LNCaP clone FGC (cell line): ENCODE measurements around the gene S100A7A.

Experiments
- DNase-seq: peaks from one replicate; pipeline ENCODE4 v3.0.0-alpha.2; 2011; ENCODE audit warnings: low read depth
- H3K4me3 ChIP-seq: 2 replicates; pipeline ENCODE4 v1.5.1; 2011; ENCODE audit warnings: mild to moderate bottlenecking, low read depth, low read length, control low read depth
- TF ChIP-seq, protein P1 (sequence below): IDR thresholded peaks from 2 replicates; pipeline ENCODE4 v1.5.1; 2012; ENCODE audit warnings: mild to moderate bottlenecking; ENCODE audit not compliant: control insufficient read depth, insufficient read depth; ENCODE audit errors: extremely low read depth

The S100A7A gene

DNA sequence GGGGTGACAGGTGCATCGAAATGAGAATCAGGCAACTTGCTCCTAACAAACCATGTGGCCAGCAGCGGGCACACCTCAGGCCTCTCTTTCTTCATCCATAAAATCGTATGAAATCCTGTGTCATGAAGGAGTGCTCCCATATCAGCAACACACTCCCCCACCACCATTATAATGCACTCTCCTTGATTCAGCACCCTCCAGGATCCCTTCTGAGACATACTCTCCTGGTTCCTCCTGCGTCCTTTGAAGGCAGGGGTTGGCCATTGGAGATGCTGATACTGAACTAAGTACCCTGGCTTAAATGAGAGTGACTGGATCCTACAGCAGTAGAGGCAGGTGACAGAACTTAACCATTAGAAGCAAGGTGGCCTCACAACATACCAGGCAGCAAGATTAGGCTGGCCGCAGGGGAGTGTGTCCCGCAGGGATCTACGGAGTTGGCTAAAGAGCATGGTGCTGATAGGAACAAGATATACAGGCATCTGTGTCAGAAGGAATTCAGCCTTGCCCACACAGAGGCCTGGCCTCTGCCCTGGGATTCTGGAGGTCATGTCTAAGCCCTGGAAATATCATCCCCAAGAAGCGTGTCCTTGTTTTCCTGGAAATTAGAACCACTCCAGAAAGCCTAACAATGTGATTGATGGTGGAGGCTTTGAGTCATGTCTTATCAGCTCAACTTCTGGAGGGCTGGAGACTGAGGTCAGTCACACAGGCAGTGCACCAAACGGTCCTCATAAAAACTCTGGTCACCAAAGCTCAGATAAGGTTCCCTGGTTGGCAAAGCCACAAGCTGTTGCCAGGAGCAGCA, 16.8 kb downstream of the S100A7A start:
- TF ChIP-seq, protein P1, sequence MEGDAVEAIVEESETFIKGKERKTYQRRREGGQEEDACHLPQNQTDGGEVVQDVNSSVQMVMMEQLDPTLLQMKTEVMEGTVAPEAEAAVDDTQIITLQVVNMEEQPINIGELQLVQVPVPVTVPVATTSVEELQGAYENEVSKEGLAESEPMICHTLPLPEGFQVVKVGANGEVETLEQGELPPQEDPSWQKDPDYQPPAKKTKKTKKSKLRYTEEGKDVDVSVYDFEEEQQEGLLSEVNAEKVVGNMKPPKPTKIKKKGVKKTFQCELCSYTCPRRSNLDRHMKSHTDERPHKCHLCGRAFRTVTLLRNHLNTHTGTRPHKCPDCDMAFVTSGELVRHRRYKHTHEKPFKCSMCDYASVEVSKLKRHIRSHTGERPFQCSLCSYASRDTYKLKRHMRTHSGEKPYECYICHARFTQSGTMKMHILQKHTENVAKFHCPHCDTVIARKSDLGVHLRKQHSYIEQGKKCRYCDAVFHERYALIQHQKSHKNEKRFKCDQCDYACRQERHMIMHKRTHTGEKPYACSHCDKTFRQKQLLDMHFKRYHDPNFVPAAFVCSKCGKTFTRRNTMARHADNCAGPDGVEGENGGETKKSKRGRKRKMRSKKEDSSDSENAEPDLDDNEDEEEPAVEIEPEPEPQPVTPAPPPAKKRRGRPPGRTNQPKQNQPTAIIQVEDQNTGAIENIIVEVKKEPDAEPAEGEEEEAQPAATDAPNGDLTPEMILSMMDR, result no peak
- no peak overlapping the region for H3K4me3 ChIP-seq
- no peak for DNase-seq

DNA sequence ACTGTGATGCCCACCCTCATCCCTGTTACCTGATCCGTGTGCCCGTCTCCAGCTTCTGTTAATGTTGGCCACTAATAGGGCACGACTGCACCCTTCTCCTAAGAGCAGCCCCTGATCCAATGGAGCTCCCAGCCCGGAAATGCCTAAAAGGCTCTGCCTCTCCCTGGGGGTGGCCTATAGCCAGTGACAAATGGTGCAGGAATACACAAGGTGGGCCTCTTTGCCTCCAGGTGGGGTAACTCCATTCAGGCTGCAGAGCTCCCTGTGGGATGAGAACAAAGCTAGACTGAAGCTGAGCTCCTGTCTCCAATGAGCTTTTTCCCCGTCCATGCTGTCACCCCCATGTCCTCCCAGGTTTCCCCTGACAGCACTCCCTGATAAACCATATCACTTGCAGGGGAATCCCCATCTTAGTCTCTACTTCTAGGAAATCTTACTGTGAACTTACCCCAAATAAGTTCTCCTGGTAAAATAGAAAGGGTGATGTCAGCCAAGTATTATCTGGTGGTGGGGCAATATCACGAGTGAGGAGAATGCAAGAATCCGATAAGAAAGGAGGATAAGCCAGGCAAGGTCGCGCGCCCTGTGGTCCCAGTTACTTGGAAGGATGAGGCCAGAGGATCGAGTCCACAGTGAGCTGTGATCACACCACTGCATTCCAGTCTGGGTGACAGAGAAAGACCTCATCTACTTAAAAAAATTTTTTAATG, 18.6 kb downstream of the S100A7A start:
- H3K4me3 ChIP-seq, result no peak overlapping the region
- TF ChIP-seq, protein P1, result no peak
- DNase-seq, result no peak

DNA sequence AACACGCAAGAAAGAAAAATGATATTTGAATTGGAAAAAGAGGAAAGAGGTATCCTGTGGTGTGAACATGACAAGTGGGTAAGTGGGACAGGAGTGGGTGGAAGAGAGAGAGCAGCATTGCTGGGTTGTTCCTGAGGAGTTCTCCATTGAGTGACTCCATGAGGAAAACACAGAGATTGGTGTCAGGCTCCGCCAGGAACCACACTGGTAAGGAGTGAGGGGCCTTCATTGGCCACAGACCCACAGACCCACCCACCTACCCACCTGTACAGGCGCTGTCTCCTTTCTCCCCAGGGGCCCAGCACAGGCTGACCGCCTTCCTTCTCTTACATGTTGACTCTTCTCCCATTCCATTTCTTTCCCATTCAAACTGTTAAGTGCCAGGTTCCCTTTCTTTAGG, 20.9 kb downstream of the S100A7A start:
- H3K4me3 ChIP-seq, result no peak overlapping the region
- TF ChIP-seq, protein P1, result no peak
- DNase-seq, result no peak

DNA sequence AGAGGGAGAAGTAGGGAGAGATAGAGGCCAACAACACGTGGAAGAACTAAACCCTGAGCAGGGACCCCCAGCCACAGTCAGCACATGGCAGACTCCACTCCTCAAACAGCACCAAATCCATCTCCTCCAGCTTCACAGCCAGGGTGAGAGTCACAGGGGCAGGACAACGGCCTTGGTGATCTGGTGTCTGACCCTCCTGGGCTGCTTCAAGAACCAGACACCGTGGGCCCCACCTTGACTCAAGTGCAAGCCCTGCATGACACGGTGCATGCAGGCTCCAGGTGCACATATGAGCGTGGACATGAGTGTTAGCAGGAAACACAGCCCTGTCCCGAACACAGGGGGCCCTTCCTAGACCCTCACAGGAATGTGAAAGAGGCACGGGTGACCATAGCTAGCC, 22.3 kb downstream of the S100A7A start:
- no peak for DNase-seq
- TF ChIP-seq, protein P1, result no peak
- no peak overlapping the region for H3K4me3 ChIP-seq

DNA sequence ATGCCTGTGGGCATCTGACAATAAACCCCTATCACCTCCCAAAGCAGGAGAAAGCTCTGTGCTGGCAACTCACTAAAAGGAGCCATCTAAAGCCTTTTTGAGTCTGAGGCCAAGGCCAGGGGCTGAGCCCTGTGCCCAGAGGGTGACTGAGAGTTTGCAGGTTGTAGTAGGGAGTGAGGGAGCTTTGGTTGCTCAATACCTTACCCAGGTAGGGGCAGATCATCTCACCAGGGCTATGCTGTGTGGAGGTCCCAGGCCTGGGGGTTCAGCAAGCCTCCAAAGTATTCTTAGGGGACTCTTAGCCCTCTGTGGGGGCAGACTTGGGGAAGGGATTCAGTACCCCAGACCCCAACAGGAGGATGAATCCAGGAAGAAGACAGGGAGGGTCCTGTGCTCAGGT, 23.0 kb downstream of the S100A7A start:
- H3K4me3 ChIP-seq, result no peak overlapping the region
- no peak for DNase-seq
- TF ChIP-seq, protein P1, result no peak

DNA sequence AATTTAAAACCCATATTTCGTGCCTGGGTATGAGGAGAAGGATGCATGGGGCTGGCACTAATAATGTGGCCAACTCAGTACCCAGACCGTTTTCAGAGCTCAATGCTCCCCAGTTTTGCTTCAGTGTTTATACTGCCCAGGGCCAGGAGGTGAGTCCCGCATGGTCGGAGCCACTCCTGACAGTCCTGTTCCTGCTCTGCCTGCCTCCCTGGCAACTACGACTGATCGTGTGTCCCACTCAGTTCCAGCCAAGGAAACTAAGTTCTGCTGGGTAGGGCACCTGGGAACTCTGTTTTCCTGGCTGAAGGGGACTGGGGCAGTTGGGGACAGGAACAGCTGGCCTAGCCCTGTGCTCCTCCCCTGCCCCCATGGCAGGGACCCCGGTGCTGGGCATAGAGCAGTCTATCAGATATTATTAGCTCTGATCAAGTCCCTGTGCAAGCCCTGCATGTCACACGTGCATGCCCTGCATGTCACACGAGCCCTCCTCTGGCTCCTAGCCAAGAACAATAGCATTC, 25.0 kb downstream of the S100A7A start:
- TF ChIP-seq, protein P1, result no peak
- DNase-seq, result no peak
- no peak overlapping the region for H3K4me3 ChIP-seq

DNA sequence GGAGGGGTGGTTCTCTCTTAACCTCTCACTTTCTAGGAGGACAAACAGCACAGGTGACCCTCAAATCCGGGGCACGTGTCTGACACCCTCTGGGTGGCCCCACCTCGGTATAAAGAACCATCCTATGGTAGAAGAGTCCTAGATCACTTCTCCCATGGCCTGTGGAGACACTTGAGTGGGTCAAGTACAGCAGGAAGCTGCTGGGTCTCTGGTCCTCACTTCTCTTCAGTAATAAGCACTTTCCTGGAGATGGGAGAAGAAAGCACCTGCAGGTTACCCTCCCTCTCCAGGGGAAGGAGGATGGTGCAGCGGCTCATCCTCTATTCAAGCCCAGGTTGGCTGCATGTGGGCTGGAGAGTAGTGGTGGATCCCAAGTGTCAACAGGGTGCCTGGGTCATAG, 27.2 kb downstream of the S100A7A start:
- no peak for DNase-seq
- TF ChIP-seq, protein P1, result no peak
- H3K4me3 ChIP-seq, result no peak overlapping the region
